DMS79 (cell line): ENCODE data around the gene KDM4B.

Source experiments
- DNase-seq: peaks from one replicate; lab custom pipeline; 2025; lab: John Stamatoyannopoulos, UW

KDM4B gene

GRCh38 chr19:4984438-4984990 lies 15.6 kb downstream of the KDM4B start:
- DNase-seq = peak; percentile 85

DNA sequence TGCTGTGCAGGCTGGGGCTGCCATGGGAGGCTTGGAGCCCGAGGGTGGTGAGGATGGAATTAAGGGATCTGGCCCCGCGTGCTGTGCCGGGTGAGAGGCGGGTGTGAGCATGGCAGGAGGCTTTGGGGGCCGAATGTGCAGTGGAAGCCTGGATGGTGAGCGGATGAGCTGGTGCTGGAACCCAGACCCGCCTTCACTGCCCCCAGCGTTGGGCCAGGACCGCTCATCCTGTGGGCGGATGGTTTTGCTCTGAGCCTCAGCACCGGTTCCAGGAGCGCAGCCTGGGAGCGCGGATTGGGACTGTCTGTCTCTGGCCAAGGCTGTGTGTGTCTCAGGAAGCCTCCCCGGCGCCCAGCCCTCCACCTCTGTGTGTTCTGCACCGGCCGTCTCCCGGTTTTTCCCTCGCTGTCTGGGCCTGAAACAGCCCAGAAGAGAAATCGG lies 16.7 kb downstream of the KDM4B start:
- DNase-seq = no peak

DNA sequence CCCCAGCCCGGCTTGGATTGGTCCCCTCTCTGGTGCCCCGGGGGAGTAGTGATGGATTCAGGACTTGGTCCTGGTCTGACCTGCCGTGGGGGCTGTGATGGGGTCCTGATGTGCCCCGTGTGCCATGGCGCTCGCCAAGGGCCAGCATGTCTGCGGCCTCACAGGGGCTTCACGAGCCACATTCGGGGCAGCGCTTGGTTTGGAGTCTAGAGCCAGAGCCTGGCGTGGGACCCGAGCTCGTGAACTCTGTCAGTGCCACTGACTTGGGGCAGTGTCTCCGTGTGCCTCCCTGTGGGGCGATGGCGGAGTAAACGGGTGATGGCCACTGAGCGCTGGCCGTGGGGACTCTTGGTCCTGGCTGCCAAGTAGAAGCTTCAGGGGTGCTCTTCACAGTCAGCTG lies 17.1 kb downstream of the KDM4B start:
- no peak for DNase-seq

GRCh38 chr19:4986471-4986891 lies 17.6 kb downstream of the KDM4B start:
- peak; percentile 79 for DNase-seq

DNA sequence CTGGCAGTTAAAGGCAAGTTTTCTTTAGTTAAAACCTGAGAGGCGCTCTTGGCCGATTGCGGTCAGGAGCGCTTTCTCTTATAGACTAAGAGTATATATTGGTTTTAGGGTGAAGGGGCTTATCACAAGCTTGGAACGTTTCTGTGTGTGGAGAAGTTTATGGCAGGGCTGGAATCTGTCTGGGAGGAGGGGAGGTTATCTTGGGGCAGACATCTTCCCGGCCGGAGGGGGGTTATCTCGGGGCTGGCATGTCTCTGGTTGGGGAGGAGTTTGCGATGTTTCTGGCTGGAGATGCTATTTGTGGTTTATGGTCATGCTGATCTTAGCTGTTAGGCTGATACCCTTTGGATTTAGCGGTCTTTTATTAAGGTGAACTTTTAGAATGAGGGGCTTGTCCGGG lies 18.3 kb downstream of the KDM4B start:
- DNase-seq = no peak

DNA sequence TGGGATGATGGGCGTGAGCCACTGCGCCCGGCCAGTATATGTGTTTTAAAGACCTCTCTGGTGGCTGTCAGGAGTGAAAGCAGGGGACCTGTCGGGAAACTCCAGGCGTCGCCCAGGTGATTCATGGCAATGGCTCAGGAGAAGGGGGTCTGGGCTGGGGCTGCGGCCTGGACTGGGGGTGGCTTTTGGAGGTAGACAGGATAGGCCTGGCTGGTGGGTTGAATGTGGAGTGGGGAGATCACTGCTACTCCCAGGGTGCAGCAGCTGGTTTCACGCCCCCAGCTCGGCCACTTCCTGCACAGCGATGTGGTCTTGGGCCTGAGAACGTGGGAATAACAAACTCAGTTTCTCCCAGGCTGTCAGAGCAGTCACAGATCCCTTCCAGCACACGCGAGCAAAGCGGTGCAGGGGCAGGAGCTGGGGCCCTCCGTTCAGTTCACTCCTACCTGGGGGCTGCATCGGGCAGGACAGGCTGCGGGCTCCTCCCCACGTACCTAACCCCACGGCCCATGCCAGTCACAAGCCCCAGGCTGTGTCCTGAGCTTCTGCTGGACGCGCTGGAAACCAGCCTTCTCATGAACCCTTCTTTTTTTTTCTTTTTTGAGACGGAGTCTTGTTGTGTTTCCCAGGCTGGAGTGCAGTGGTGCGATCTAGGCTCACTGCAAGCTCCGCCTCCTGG lies 18.9 kb downstream of the KDM4B start:
- no peak for DNase-seq

DNA sequence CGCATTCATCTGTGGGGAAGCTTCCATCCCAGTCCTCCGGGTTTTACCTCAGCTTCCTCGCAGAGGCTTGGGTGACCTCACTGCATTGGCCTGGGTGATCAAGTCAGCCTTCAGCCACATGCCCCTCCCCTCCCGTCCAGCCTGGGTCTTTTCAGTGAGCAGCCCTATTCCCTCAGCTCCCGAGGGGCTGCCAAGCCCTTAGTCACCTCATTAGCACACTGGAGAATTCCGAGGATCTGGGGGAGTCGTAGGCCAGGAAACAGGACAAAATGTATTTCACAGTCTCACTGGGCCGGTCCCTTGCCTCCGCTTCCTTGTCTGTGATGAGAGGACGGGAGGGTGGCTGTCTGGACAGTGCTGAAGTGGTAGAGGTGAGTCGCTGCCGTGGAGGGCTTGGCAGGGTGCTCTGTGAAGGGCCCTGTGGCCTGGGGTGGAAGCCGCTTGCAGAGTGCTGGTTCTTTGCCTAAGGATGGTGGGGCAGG lies 19.9 kb downstream of the KDM4B start:
- DNase-seq = peak; percentile 18

- DNase-seq = no peak
Observed at GRCh38 chr19:4990306-4990705, 21.4 kb downstream of the KDM4B start.

- no peak for DNase-seq
Observed at GRCh38 chr19:4991538-4991937, 22.6 kb downstream of the KDM4B start.

GRCh38 chr19:4991996-4992698 lies 23.2 kb downstream of the KDM4B start:
- no peak for DNase-seq

GRCh38 chr19:4993683-4994082 lies 24.8 kb downstream of the KDM4B start:
- DNase-seq = no peak

- DNase-seq = no peak
Observed at GRCh38 chr19:4996701-4997100, 27.8 kb downstream of the KDM4B start.

- no peak for DNase-seq
Observed at GRCh38 chr19:4997297-4997696, 28.4 kb downstream of the KDM4B start.

DNA sequence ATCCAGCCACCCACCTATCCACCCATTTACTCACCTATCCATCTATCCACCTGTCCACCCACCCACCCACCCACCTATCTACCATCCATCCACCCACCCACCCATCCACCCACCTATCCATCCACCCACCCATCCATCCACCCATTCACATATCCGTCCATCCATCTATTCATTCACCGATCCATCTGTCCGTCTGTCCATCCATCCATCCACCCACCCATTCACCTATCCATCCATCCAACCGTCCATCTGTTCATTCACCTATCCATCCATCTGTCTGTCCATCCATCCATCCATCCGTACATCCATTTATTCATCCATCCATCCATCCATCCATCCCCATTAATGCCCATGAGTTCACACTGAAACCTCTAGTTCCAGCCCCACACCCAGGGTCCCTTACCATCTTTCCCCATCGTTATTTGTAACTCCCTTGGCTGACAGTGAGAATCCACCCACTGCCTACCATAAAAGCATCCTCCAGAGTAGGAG lies 31.3 kb downstream of the KDM4B start:
- DNase-seq = no peak

DNA sequence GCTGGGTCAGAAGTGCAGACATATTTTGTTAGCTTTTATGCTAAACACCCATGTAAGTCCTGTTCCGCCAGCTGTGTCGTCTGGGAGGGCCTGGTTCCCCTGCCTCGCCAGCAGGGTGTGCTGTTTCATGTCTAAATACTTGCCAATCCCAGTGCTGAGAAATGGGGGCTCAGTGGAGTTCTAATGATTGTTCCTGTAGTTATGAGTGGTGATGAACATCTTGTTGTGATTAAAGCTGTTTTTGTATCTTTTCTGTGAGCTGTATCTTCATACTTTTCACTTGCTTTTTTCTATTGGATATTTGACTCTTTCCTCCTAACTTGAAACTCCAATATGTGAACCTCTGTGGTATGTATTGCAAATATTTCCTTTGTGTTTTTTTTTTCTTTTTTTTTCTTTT lies 32.7 kb downstream of the KDM4B start:
- no peak for DNase-seq

GRCh38 chr19:5002143-5002542 lies 33.2 kb downstream of the KDM4B start:
- no peak for DNase-seq

GRCh38 chr19:5003781-5004180 lies 34.9 kb downstream of the KDM4B start:
- no peak for DNase-seq

- DNase-seq = no peak
Observed at GRCh38 chr19:5005096-5005495, 36.2 kb downstream of the KDM4B start.

- DNase-seq = no peak
Observed at GRCh38 chr19:5006201-5006600, 37.3 kb downstream of the KDM4B start.

DNA sequence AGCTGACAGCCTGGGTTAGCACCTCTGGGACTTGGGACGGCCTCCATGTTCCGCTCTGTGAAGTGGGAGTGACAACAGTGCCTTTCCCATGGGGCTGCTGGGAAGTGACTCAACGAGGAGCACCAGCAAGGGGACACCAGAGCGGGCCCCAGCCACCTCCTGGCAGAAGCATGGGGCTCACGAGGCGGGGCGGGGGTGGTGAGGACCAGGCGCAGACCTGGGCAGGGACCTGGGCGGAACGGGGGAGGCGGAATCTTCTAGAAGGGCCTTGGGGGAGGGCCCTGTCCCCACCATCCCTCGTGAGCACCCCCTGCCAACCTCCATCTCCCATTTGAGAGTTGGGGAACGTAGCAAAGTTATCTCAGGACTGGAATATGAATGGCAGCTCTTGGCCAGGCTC lies 37.9 kb downstream of the KDM4B start:
- no peak for DNase-seq

DNA sequence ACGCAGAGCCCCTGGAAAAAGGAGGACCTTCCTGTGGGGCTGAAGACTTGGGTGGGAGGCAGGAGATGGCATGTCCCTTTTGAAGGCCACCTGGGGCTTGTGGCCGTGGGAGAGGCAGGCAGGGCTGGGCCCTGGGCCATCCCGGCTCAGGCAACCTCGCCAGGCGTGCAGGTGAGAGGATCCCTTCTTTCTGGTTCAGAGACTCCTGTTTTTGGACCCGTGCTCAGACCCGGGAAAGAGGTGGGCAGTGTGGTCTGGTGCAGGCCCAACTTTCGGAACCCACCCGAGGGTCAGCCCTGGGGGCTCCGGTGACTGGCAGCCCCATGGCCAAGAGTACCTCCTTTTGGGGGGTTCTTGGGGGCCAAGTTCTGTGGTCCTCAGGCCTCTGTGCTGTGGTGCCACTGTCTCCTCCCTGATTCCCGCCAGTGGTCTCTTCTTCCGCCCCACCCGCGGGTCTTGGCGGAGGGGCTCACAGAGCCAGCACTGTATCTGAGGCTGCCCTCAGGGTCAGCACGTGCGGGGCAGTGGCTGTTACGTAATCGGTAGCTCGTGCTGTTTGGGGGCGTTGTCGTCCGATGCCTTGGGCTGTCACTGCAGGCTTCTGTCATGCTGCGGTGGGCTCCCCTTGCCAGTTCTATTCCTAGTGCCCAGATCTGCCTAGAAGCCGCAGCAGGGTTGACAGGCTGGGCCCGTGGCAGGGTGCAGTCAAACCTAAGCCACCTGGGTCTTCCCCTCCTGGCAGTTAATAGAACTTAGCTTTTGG lies 42.7 kb downstream of the KDM4B start:
- DNase-seq = no peak

- no peak for DNase-seq
Observed at GRCh38 chr19:5012688-5013457, 44.0 kb downstream of the KDM4B start.
